ENCODE measurements around the gene DLEC1.

DLEC1 gene

GRCh38 chr3:38020342-38020726 is 18.7 kb upstream of the DLEC1 start:
- Histone ChIP-seq H3K23ac (ENCODE audit: low read depth, low read length, poor library complexity) (no peak overlapping the region), H3K79me1 (ENCODE audit: low read depth, low read length) (peaks cover 8% of the 10 kb centered on the region), H2AK5ac (ENCODE audit: low read depth, low read length) (no peak overlapping the region), H3K9ac (ENCODE audit: low read depth, low read length, poor library complexity) (no peak overlapping the region), H3K18ac (ENCODE audit: low read length) (no peak overlapping the region), H3K27ac (replicated peaks; ENCODE audit: low read length) (no peak overlapping the region), H2BK12ac (ENCODE audit: low read length) (no peak overlapping the region), H2AFZ (ENCODE audit: low read length) (no peak overlapping the region), H3K9me3 (replicated peaks in 1 of 2; ENCODE audit: control insufficient read depth in 2 of 2, insufficient read depth in 1 of 2, low read depth in 1 of 2, low read length in 2 of 2) (peaks cover 6 to 13% of the 10 kb centered on the region in 2 donors), H3K4me3 (ENCODE audit: low read length in 2 of 2) (no peak overlapping the region), H3K4ac (ENCODE audit: low read length) (no peak overlapping the region), H3K4me1 (ENCODE audit: control insufficient read depth in 2 of 2, insufficient read depth in 1 of 2, low read depth in 1 of 2, low read length in 2 of 2) (peaks cover 2 to 12% of the 10 kb centered on the region in 2 donors), H3K27me3 (ENCODE audit: control insufficient read depth in 3 of 3, insufficient read depth in 3 of 3, low read depth in 1 of 3, low read length in 3 of 3) (no peaks in the 10 kb centered on the region), H2BK5ac (ENCODE audit: low read length) (no peak overlapping the region), H3K4me2 (ENCODE audit: insufficient read depth, low read length, poor library complexity, severe bottlenecking) (no peak overlapping the region), H3K14ac (ENCODE audit: low read length) (no peak overlapping the region), H4K8ac (ENCODE audit: low read depth, low read length) (no peak overlapping the region), H3K36me3 (replicated peaks in 1 of 2; ENCODE audit: control insufficient read depth in 2 of 2, insufficient read depth in 2 of 2, low read length in 2 of 2) (peaks cover 32 to 99% of the 10 kb centered on the region in 2 donors), H4K91ac (ENCODE audit: low read depth, low read length, poor library complexity) (no peak overlapping the region), H2BK120ac (ENCODE audit: low read depth, low read length) (no peak overlapping the region), H2BK15ac (ENCODE audit: low read length) (no peak overlapping the region)
- DNase-seq (ENCODE audit: low spot score): no peak
- no CpG with 5 or more reads among the region's 3 CpGs for WGBS, 2 donors (ENCODE audit: extremely low coverage in 2 of 2, insufficient read length in 2 of 2, insufficient replicate concordance in 1 of 2)

- H3K4me3 ChIP-seq (ENCODE audit: low read length in 2 of 2): no peak overlapping the region
- H3K79me1 ChIP-seq (ENCODE audit: low read depth, low read length): peaks cover 8% of the 10 kb centered on the region
- H2BK120ac ChIP-seq (ENCODE audit: low read depth, low read length): no peak overlapping the region
- H3K14ac ChIP-seq (ENCODE audit: low read length): no peak overlapping the region
- peak overlapping the region; percentile 1 for H2AK5ac ChIP-seq (ENCODE audit: low read depth, low read length)
- H3K4ac ChIP-seq (ENCODE audit: low read length): no peak overlapping the region
- no peaks in the 10 kb centered on the region for H3K27me3 ChIP-seq (ENCODE audit: control insufficient read depth in 3 of 3, insufficient read depth in 3 of 3, low read depth in 1 of 3, low read length in 3 of 3)
- H3K18ac ChIP-seq (ENCODE audit: low read length): no peak overlapping the region
- no peak overlapping the region for H2BK5ac ChIP-seq (ENCODE audit: low read length)
- H3K23ac ChIP-seq (ENCODE audit: low read depth, low read length, poor library complexity): no peak overlapping the region
- no CpG with 5 or more reads among the region's 4 CpGs for WGBS, 2 donors (ENCODE audit: extremely low coverage in 2 of 2, insufficient read length in 2 of 2, insufficient replicate concordance in 1 of 2)
- H3K27ac ChIP-seq (replicated peaks; ENCODE audit: low read length): no peak overlapping the region
- H4K8ac ChIP-seq (ENCODE audit: low read depth, low read length): no peak overlapping the region
- peaks cover 4 to 7% of the 10 kb centered on the region in 2 donors for H3K9me3 ChIP-seq (replicated peaks in 1 of 2; ENCODE audit: control insufficient read depth in 2 of 2, insufficient read depth in 1 of 2, low read depth in 1 of 2, low read length in 2 of 2)
- H3K9ac ChIP-seq (ENCODE audit: low read depth, low read length, poor library complexity): no peak overlapping the region
- H4K91ac ChIP-seq (ENCODE audit: low read depth, low read length, poor library complexity): no peak overlapping the region
- H2BK15ac ChIP-seq (ENCODE audit: low read length): no peak overlapping the region
- DNase-seq (ENCODE audit: low spot score): no peak
- peaks cover 4 to 13% of the 10 kb centered on the region in 2 donors for H3K4me1 ChIP-seq (ENCODE audit: control insufficient read depth in 2 of 2, insufficient read depth in 1 of 2, low read depth in 1 of 2, low read length in 2 of 2)
- no peak overlapping the region for H2BK12ac ChIP-seq (ENCODE audit: low read length)
- H3K36me3 ChIP-seq (replicated peaks in 1 of 2; ENCODE audit: control insufficient read depth in 2 of 2, insufficient read depth in 2 of 2, low read length in 2 of 2): peaks cover 24 to 99% of the 10 kb centered on the region in 2 donors
- no peak overlapping the region for H3K4me2 ChIP-seq (ENCODE audit: insufficient read depth, low read length, poor library complexity, severe bottlenecking)
- H2AFZ ChIP-seq (ENCODE audit: low read length): no peak overlapping the region
Observed at GRCh38 chr3:38021196-38021595, 17.8 kb upstream of the DLEC1 start.

- Histone ChIP-seq H2BK5ac (ENCODE audit: low read length) (no peak overlapping the region), H3K4me3 (ENCODE audit: low read length in 2 of 2) (no peak overlapping the region), H2BK12ac (ENCODE audit: low read length) (no peak overlapping the region), H2BK15ac (ENCODE audit: low read length) (no peak overlapping the region), H4K91ac (ENCODE audit: low read depth, low read length, poor library complexity) (no peak overlapping the region), H3K23ac (ENCODE audit: low read depth, low read length, poor library complexity) (no peak overlapping the region), H3K4me2 (ENCODE audit: insufficient read depth, low read length, poor library complexity, severe bottlenecking) (no peak overlapping the region), H3K9ac (ENCODE audit: low read depth, low read length, poor library complexity) (no peak overlapping the region), H3K14ac (ENCODE audit: low read length) (no peak overlapping the region), H3K79me1 (ENCODE audit: low read depth, low read length) (peaks cover 8% of the 10 kb centered on the region), H3K4ac (ENCODE audit: low read length) (no peak overlapping the region), H3K27ac (replicated peaks; ENCODE audit: low read length) (no peak overlapping the region), H3K27me3 (ENCODE audit: control insufficient read depth in 3 of 3, insufficient read depth in 3 of 3, low read depth in 1 of 3, low read length in 3 of 3) (no peaks in the 10 kb centered on the region), H2BK120ac (ENCODE audit: low read depth, low read length) (no peak overlapping the region), H2AK5ac (ENCODE audit: low read depth, low read length) (no peak overlapping the region), H3K4me1 (ENCODE audit: control insufficient read depth in 2 of 2, insufficient read depth in 1 of 2, low read depth in 1 of 2, low read length in 2 of 2) (peaks cover 4 to 13% of the 10 kb centered on the region in 2 donors), H4K8ac (ENCODE audit: low read depth, low read length) (no peak overlapping the region), H2AFZ (ENCODE audit: low read length) (no peak overlapping the region), H3K9me3 (replicated peaks in 1 of 2; ENCODE audit: control insufficient read depth in 2 of 2, insufficient read depth in 1 of 2, low read depth in 1 of 2, low read length in 2 of 2) (no peaks in the 10 kb centered on the region), H3K18ac (ENCODE audit: low read length) (no peak overlapping the region), H3K36me3 (replicated peaks in 1 of 2; ENCODE audit: control insufficient read depth in 2 of 2, insufficient read depth in 2 of 2, low read length in 2 of 2) (peaks cover 17 to 99% of the 10 kb centered on the region in 2 donors)
- no peak for DNase-seq (ENCODE audit: low spot score)
- WGBS, 2 donors (ENCODE audit: extremely low coverage in 2 of 2, insufficient read length in 2 of 2, insufficient replicate concordance in 1 of 2): no CpG with 5 or more reads among the region's 3 CpGs
Observed at GRCh38 chr3:38022301-38022700, 16.7 kb upstream of the DLEC1 start.

GRCh38 chr3:38022896-38023709 is 15.9 kb upstream of the DLEC1 start:
- Histone ChIP-seq H3K9ac (ENCODE audit: low read depth, low read length, poor library complexity) (no peak overlapping the region), H2BK15ac (ENCODE audit: low read length) (no peak overlapping the region), H3K27ac (replicated peaks; ENCODE audit: low read length) (no peak overlapping the region), H3K4ac (ENCODE audit: low read length) (no peak overlapping the region), H3K4me2 (ENCODE audit: insufficient read depth, low read length, poor library complexity, severe bottlenecking) (no peak overlapping the region), H2AK5ac (ENCODE audit: low read depth, low read length) (no peak overlapping the region), H2BK12ac (ENCODE audit: low read length) (no peak overlapping the region), H3K36me3 (replicated peaks in 1 of 2; ENCODE audit: control insufficient read depth in 2 of 2, insufficient read depth in 2 of 2, low read length in 2 of 2) (peaks cover 14 to 99% of the 10 kb centered on the region in 2 donors), H2BK120ac (ENCODE audit: low read depth, low read length) (no peak overlapping the region), H2BK5ac (ENCODE audit: low read length) (no peak overlapping the region), H2AFZ (ENCODE audit: low read length) (no peak overlapping the region), H3K9me3 (replicated peaks in 1 of 2; ENCODE audit: control insufficient read depth in 2 of 2, insufficient read depth in 1 of 2, low read depth in 1 of 2, low read length in 2 of 2) (no peaks in the 10 kb centered on the region), H3K4me3 (ENCODE audit: low read length in 2 of 2) (no peak overlapping the region), H3K23ac (ENCODE audit: low read depth, low read length, poor library complexity) (no peak overlapping the region), H3K27me3 (ENCODE audit: control insufficient read depth in 3 of 3, insufficient read depth in 3 of 3, low read depth in 1 of 3, low read length in 3 of 3) (peaks cover 0 to 6% (median 0%) of the 10 kb centered on the region in 3 experiments), H4K91ac (ENCODE audit: low read depth, low read length, poor library complexity) (no peak overlapping the region), H3K14ac (ENCODE audit: low read length) (no peak overlapping the region), H3K4me1 (ENCODE audit: control insufficient read depth in 2 of 2, insufficient read depth in 1 of 2, low read depth in 1 of 2, low read length in 2 of 2) (peaks cover 8 to 17% of the 10 kb centered on the region in 2 donors), H3K18ac (ENCODE audit: low read length) (no peak overlapping the region), H3K79me1 (ENCODE audit: low read depth, low read length) (peaks cover 9% of the 10 kb centered on the region), H4K8ac (ENCODE audit: low read depth, low read length) (no peak overlapping the region)
- DNase-seq (ENCODE audit: low spot score): no peak
- no CpG with 5 or more reads among the region's 6 CpGs for WGBS, 2 donors (ENCODE audit: extremely low coverage in 2 of 2, insufficient read length in 2 of 2, insufficient replicate concordance in 1 of 2)

Measured in neuronal stem cell (in vitro differentiated cells).